ENCODE data around the gene COL20A1.
"Not testable (repeated sequence)": the region's sequence is repeated elsewhere in the genome, so short reads cannot be mapped to it uniquely, and the experiment has no call there.

The COL20A1 gene

GRCh38 chr20:63375438-63375837, 82.5 kb downstream of the COL20A1 start:
- no peak overlapping the region for H3K4me3 ChIP-seq (replicated peaks; ENCODE audit: low read depth, low read length)
- no peak for TF ChIP-seq CTCF (IDR thresholded peaks at IDR 0.05; ENCODE audit: low read depth, low read length, missing control alignments)
- no peak for DNase-seq (ENCODE audit: extremely low read depth, low read depth)

- no peak for DNase-seq (ENCODE audit: extremely low read depth, low read depth)
- TF ChIP-seq CTCF (IDR thresholded peaks at IDR 0.05; ENCODE audit: low read depth, low read length, missing control alignments), result no peak
- no peak overlapping the region for H3K4me3 ChIP-seq (replicated peaks; ENCODE audit: low read depth, low read length)
These were observed 83.6 kb downstream of the COL20A1 start for GRCh38 chr20:63376283-63377250.

GRCh38 chr20:63377256-63377941, 84.4 kb downstream of the COL20A1 start:
- H3K4me3 ChIP-seq (replicated peaks; ENCODE audit: low read depth, low read length), result no peak overlapping the region
- no peak for TF ChIP-seq CTCF (IDR thresholded peaks at IDR 0.05; ENCODE audit: low read depth, low read length, missing control alignments)
- no peak for DNase-seq (ENCODE audit: extremely low read depth, low read depth)

GRCh38 chr20:63377951-63378381, 85.0 kb downstream of the COL20A1 start:
- no peak for TF ChIP-seq CTCF (IDR thresholded peaks at IDR 0.05; ENCODE audit: low read depth, low read length, missing control alignments)
- H3K4me3 ChIP-seq (replicated peaks; ENCODE audit: low read depth, low read length), result no peak overlapping the region
- DNase-seq (ENCODE audit: extremely low read depth, low read depth), result no peak

- no peak overlapping the region for H3K4me3 ChIP-seq (replicated peaks; ENCODE audit: low read depth, low read length)
- TF ChIP-seq CTCF (IDR thresholded peaks at IDR 0.05; ENCODE audit: low read depth, low read length, missing control alignments), result no peak
- no peak for DNase-seq (ENCODE audit: extremely low read depth, low read depth)
These were observed 85.6 kb downstream of the COL20A1 start for GRCh38 chr20:63378626-63379025.

GRCh38 chr20:63379296-63379695, 86.3 kb downstream of the COL20A1 start:
- DNase-seq (ENCODE audit: extremely low read depth, low read depth), result no peak
- H3K4me3 ChIP-seq (replicated peaks; ENCODE audit: low read depth, low read length), result no peak overlapping the region
- no peak for TF ChIP-seq CTCF (IDR thresholded peaks at IDR 0.05; ENCODE audit: low read depth, low read length, missing control alignments)

- not testable (repeated sequence) for DNase-seq (ENCODE audit: extremely low read depth, low read depth)
These were observed 86.9 kb downstream of the COL20A1 start for GRCh38 chr20:63379872-63380271.

More at GRCh38 chr20:63379872-63380271, 86.9 kb downstream of the COL20A1 start:
- H3K4me3 ChIP-seq (replicated peaks; ENCODE audit: low read depth, low read length), result not testable (repeated sequence)

All from HFF-Myc (cell line).